Adrenal gland (tissue), 12 donors: Measurements from ENCODE around the gene DAPL1. TPM values are rescaled to one million over a fixed set of nuclear protein-coding genes. Genes with fewer than 3 reads are reported as not detected.
"Not testable (repeated sequence)": the region's sequence is repeated elsewhere in the genome, so short reads cannot be mapped to it uniquely, and the experiment has no call there.

Source experiments
- DNase-seq, 7 donors: peaks; one replicate each; pipeline ENCODE4 v3.0.0-alpha.2; 2019 to 2020
- H3K27ac ChIP-seq, 5 donors: fragments of 200-600 bp; sonication (generic) in 4 of 5; 1 replicate in 3 of 5; 2 replicates in 2 of 5; pipeline versions ENCODE4 v1.5.1 to v1.8.0; 2016 to 2020; ENCODE audit warnings: mild to moderate bottlenecking in 1 of 5
- H3K27me3 ChIP-seq: fragments of 200-600 bp; 2 replicates; pipeline ENCODE4 v1.8.0; 2021
- H3K36me3 ChIP-seq, 2 donors: fragments of 200-600 bp; replicated peaks in 1 of 2; 1 replicate in 1 of 2; 2 replicates in 1 of 2; pipeline versions ENCODE4 v1.5.1 to v1.8.0; 2018 to 2022
- H3K4me1 ChIP-seq, 2 donors: fragments of 200-600 bp; replicated peaks in 1 of 2; 1 replicate in 1 of 2; 2 replicates in 1 of 2; pipeline versions ENCODE4 v1.5.1 to v1.8.0; 2018 to 2021
- H3K4me3 ChIP-seq, 4 donors: fragments of 200-600 bp; sonication (generic) in 3 of 4; one replicate each; pipeline ENCODE4 v1.5.1; 2016 to 2018
- H3K9me3 ChIP-seq, 3 donors: fragments of 200-600 bp; sonication (generic) in 1 of 3; replicated peaks in 1 of 3; 1 replicate in 2 of 3; 2 replicates in 1 of 3; pipeline versions ENCODE4 v1.5.1 to v1.8.0; 2016 to 2021
- WGBS, 4 donors: extraction: QIAGEN DNeasy Blood & Tissue Kit in 2 of 4; methylation state at CpG; one replicate each; pipeline versions ENCODE4 v1.1.5 to v1.1.7; 2013 to 2017; 5-methylcytosine and 5-hydroxymethylcytosine counted together
- intact Hi-C, 2 donors: fragments of 100-400 bp; cut with DNase I; formaldehyde crosslinking; loops; one replicate each; pipeline versions ENCODE4 v1.14.1 to v1.15.0; 2022 to 2023
- polyA plus RNA-seq, 3 donors: library from polyadenylated mRNA; stranded (reverse); fragments of 200-250 nt in 2 of 3; fragments of 350-450 nt in 1 of 3; fragmentation: Illumina TruSeq in 1 of 3; extraction: RNeasy Lipid Tissue Mini Kit (QIAGEN cat#74804) in 1 of 3; gene quantifications; one replicate each; pipeline ENCODE4 v1.2.3, GENCODE V29; 2013 to 2014
- total RNA-seq, 9 donors: library from RNA; depleted of rRNA in 4 of 9; stranded (reverse); fragments of >200 nt in 4 of 9; fragments of 120-200 nt in 1 of 9; fragmentation: NEBNext Ultra II Directional in 1 of 9; extraction: Animal tissue kit (Norgen Biotek cat#: 25700) in 1 of 9; gene quantifications; one replicate each; pipeline versions ENCODE4 v1.1.0 to v1.2.4, GENCODE V29; 2013 to 2023
- donor health status: healthy with polysubstance abuse.
- donor health status: Bipolar disorder and iron deficiency.
- donor health status: DM: yes; HTN: yes; CAD: no.
- donor health status: DM: no; HTN: no; CAD: no.
- donor health status: DM: no; HTN: no; CAD: no.
- donor health status: DM: yes; HTN: yes; CAD: no.

The DAPL1 gene
- total and polyA plus RNA-seq, 12 donors = 0.50 to 177 (median 35.4) TPM

- H3K4me3 ChIP-seq, H3K9me3 ChIP-seq, intact Hi-C loops, H3K36me3 ChIP-seq, DNase-seq, H3K4me1 ChIP-seq, H3K27me3 ChIP-seq, H3K27ac ChIP-seq: not testable (repeated sequence)
- 91 to 95% (median 94%) methylated on average over 10 of the region's 10 CpGs for WGBS, 4 donors
Measured at GRCh38 chr2:158861626-158862025, 66.5 kb downstream of the DAPL1 start.

- H3K27ac ChIP-seq, H3K4me1 ChIP-seq, H3K27me3 ChIP-seq, H3K36me3 ChIP-seq, DNase-seq, intact Hi-C loops, H3K9me3 ChIP-seq, H3K4me3 ChIP-seq: not testable (repeated sequence)
- WGBS, 4 donors = 95 to 98% (median 97%) methylated on average over 7 to 10 of the region's 10 CpGs
Measured at GRCh38 chr2:158865469-158865868, 70.4 kb downstream of the DAPL1 start.

Other genes starting within 250 kb of the DAPL1 start
- gene TANC1, start 173.3 kb downstream of the DAPL1 start, total RNA-seq = 10 to 100 TPM; 14.1 to 53.3 (median 28.1) TPM
- gene TANC1, start 173.3 kb downstream of the DAPL1 start, polyA plus RNA-seq = 10 to 100 TPM; 18.8 to 20.4 (median 20.3) TPM